ENCODE data around the gene PPARA.

Gene PPARA

DNA sequence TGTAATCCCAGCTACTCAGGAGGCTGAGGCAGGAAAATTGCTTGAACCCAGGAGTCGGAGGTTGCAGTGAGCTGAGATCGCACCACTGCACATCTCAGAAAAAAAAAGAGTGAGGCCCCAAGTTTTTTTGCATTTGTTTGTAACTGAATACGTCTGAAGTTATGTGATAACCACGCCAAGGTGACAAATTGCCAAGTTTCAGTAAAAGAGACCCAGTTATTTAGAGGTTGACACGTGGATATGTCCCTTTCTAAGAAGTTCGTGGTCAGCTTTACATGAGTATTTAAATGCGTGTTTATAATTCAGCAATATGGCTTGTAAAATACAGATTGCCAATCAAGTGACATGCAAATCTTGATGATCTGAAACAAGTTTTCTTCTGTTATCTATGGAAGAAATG, 8.0 kb downstream of the PPARA start:
- Histone ChIP-seq H3K27ac (ENCODE audit: low read length) (no peak overlapping the region), H3K27me3 (ENCODE audit: low read depth, low read length) (no peaks in the 10 kb centered on the region), H3K4me2 (ENCODE audit: low read length) (no peak overlapping the region), H3K79me2 (ENCODE audit: low read length) (no peaks in the 10 kb centered on the region), H2AFZ (ENCODE audit: low read depth, low read length) (no peak overlapping the region), H3K9ac (ENCODE audit: low read length) (no peak overlapping the region), H4K20me1 (ENCODE audit: insufficient read depth, low read length) (peaks cover 34% of the 10 kb centered on the region), H3K4me3 (ENCODE audit: low read length) (no peak overlapping the region), H3K36me3 (replicated peaks; ENCODE audit: low read depth, low read length) (peaks cover 25% of the 10 kb centered on the region), H3K4me1 (ENCODE audit: low read length) (no peaks in the 10 kb centered on the region), H3K9me3 (ENCODE audit: insufficient read depth, low read length) (no peaks in the 10 kb centered on the region)
- TF ChIP-seq, protein P1, sequence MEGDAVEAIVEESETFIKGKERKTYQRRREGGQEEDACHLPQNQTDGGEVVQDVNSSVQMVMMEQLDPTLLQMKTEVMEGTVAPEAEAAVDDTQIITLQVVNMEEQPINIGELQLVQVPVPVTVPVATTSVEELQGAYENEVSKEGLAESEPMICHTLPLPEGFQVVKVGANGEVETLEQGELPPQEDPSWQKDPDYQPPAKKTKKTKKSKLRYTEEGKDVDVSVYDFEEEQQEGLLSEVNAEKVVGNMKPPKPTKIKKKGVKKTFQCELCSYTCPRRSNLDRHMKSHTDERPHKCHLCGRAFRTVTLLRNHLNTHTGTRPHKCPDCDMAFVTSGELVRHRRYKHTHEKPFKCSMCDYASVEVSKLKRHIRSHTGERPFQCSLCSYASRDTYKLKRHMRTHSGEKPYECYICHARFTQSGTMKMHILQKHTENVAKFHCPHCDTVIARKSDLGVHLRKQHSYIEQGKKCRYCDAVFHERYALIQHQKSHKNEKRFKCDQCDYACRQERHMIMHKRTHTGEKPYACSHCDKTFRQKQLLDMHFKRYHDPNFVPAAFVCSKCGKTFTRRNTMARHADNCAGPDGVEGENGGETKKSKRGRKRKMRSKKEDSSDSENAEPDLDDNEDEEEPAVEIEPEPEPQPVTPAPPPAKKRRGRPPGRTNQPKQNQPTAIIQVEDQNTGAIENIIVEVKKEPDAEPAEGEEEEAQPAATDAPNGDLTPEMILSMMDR (IDR thresholded peaks at IDR 0.05; ENCODE audit: low read depth, low read length), result no peak
- no peak for TF ChIP-seq EZH2phosphoT487 (IDR thresholded peaks at IDR 0.05; ENCODE audit: low read depth)

DNA sequence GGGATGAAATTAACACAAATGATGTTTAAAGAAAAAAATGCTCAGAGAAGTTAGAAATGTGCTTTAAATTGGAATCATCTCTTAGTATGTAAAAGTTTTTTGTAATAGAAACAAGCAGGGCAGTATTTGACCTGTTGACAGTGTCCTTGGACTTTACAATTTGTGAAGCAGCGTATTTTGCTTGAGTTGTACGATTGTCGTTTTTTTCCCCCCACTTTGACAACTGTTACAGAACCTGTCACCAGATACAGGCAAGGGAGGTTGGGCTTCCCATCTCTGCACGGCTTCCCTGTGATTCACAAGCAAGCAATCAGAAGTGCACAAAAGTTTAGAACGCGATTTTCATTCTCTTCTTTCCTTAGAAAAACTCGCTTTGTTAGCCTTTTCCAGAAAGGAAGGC, 8.9 kb downstream of the PPARA start:
- H3K79me2 ChIP-seq (ENCODE audit: low read length), result no peaks in the 10 kb centered on the region
- no peaks in the 10 kb centered on the region for H3K4me1 ChIP-seq (ENCODE audit: low read length)
- H2AFZ ChIP-seq (ENCODE audit: low read depth, low read length), result no peak overlapping the region
- no peaks in the 10 kb centered on the region for H3K27me3 ChIP-seq (ENCODE audit: low read depth, low read length)
- H3K4me2 ChIP-seq (ENCODE audit: low read length), result no peak overlapping the region
- no peaks in the 10 kb centered on the region for H3K9me3 ChIP-seq (ENCODE audit: insufficient read depth, low read length)
- no peak overlapping the region for H3K4me3 ChIP-seq (ENCODE audit: low read length)
- peaks cover 25% of the 10 kb centered on the region for H3K36me3 ChIP-seq (replicated peaks; ENCODE audit: low read depth, low read length)
- H3K9ac ChIP-seq (ENCODE audit: low read length), result no peak overlapping the region
- no peak for TF ChIP-seq EZH2phosphoT487 (IDR thresholded peaks at IDR 0.05; ENCODE audit: low read depth)
- TF ChIP-seq, protein P1 (IDR thresholded peaks at IDR 0.05; ENCODE audit: low read depth, low read length), result no peak
- H4K20me1 ChIP-seq (ENCODE audit: insufficient read depth, low read length), result peaks cover 34% of the 10 kb centered on the region
- H3K27ac ChIP-seq (ENCODE audit: low read length), result no peak overlapping the region

DNA sequence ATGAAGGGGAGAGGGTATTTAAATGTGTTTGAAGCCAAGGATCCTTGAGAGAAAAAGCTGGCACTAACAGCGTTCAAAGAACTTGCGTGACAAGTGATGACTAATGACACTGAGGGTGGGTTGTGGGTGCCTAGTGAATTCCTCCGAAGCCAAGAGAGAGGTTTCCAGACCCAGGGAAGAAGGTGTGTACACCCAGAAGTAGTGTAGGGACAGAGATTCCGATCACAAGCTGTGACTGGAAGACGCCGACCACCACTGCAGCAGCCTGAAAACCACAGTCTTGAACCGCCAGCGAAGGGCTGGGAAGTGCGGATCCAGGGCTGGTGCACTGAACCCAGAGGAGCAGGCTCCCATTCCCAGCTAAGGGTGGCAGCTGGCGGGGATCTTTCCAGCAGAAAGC, 9.5 kb downstream of the PPARA start:
- H4K20me1 ChIP-seq (ENCODE audit: insufficient read depth, low read length), result peaks cover 34% of the 10 kb centered on the region
- no peak overlapping the region for H3K27ac ChIP-seq (ENCODE audit: low read length)
- H3K9me3 ChIP-seq (ENCODE audit: insufficient read depth, low read length), result no peaks in the 10 kb centered on the region

DNA sequence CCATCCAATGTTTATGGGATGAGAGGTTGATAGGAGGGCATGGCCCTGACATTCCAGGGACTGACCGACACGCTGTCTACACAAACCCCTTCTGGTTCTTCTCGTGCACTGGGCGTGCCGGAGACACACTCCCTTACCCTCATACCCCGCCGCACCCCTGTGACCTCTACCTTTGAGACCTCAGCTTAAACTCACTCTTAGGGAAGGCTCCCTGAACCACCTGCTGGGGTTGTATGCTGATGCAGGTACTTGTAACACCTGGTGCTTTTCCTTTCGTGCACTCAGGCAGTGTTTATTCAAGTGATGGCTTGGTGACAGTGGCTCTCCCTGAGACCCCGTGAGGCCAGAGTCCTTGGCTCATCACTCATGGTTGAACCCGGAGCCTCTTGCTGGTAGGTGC, 12.0 kb downstream of the PPARA start:
- Histone ChIP-seq H3K4me2 (ENCODE audit: low read length) (no peak overlapping the region), H3K27ac (ENCODE audit: low read length) (no peak overlapping the region), H3K36me3 (replicated peaks; ENCODE audit: low read depth, low read length) (peaks cover 12% of the 10 kb centered on the region), H3K4me3 (ENCODE audit: low read length) (no peak overlapping the region), H3K4me1 (ENCODE audit: low read length) (no peaks in the 10 kb centered on the region), H3K9ac (ENCODE audit: low read length) (no peak overlapping the region), H3K27me3 (ENCODE audit: low read depth, low read length) (no peaks in the 10 kb centered on the region), H2AFZ (ENCODE audit: low read depth, low read length) (no peak overlapping the region), H3K79me2 (ENCODE audit: low read length) (no peaks in the 10 kb centered on the region), H3K9me3 (ENCODE audit: insufficient read depth, low read length) (no peaks in the 10 kb centered on the region), H4K20me1 (ENCODE audit: insufficient read depth, low read length) (peaks cover 31% of the 10 kb centered on the region)
- TF ChIP-seq, protein P1 (IDR thresholded peaks at IDR 0.05; ENCODE audit: low read depth, low read length), result no peak

More for the DNA sequence above, 9.5 kb downstream of the PPARA start:
- Histone ChIP-seq H3K4me3 (ENCODE audit: low read length) (no peak overlapping the region), H3K4me2 (ENCODE audit: low read length) (no peak overlapping the region), H3K79me2 (ENCODE audit: low read length) (no peaks in the 10 kb centered on the region), H3K4me1 (ENCODE audit: low read length) (no peaks in the 10 kb centered on the region), H3K36me3 (replicated peaks; ENCODE audit: low read depth, low read length) (peaks cover 25% of the 10 kb centered on the region), H3K27me3 (ENCODE audit: low read depth, low read length) (no peaks in the 10 kb centered on the region), H2AFZ (ENCODE audit: low read depth, low read length) (no peak overlapping the region), H3K9ac (ENCODE audit: low read length) (no peak overlapping the region)
- no peak for TF ChIP-seq EZH2phosphoT487 (IDR thresholded peaks at IDR 0.05; ENCODE audit: low read depth)
- TF ChIP-seq, protein P1 (IDR thresholded peaks at IDR 0.05; ENCODE audit: low read depth, low read length), result no peak

Data from OCI-LY3 (cell line).